ENCODE data around the gene HAO1.
"Not testable (repeated sequence)": the region's sequence is repeated elsewhere in the genome, so short reads cannot be mapped to it uniquely, and the experiment has no call there.

Gene HAO1

DNA sequence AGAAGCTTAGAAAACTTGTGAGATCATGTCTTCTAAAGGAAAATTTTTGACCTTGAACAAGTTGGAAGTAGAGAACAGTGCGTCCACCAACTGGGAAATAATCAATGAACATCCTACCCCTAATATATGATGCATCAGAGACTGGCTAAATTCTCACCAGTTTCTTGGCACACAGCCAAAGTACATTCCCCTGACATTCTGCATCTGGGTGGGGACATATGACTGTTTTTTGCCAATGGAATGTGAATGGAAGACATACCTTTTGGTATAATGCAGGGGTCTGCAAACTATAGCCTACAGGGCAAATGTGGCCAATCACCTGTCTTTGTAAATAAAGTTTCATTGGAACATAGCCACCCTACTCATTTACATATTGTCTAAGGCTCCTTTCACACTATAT, 84.7 kb downstream of the HAO1 start:
- DNase-seq (ENCODE audit: low read depth in 2 of 2) = no peak

DNA sequence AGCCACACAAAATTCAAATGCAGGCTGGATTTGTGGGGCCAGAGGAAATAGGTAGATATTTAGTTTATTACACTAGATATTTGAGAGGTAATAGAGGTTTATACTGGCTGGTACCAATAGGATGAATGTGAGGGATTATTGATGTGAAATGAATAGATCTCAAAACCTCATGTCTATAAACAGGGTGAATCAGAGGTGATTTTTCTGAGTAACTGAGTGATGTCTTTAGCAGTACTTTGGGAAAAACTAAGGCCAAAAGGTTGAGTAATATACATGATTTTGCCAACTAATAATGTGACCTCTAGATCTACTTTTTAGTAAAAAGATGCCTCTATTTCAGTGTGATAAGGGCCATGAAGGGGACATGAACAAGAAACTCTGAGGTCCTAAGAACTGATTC, 86.8 kb downstream of the HAO1 start:
- no peak for DNase-seq (ENCODE audit: low read depth in 2 of 2)

DNA sequence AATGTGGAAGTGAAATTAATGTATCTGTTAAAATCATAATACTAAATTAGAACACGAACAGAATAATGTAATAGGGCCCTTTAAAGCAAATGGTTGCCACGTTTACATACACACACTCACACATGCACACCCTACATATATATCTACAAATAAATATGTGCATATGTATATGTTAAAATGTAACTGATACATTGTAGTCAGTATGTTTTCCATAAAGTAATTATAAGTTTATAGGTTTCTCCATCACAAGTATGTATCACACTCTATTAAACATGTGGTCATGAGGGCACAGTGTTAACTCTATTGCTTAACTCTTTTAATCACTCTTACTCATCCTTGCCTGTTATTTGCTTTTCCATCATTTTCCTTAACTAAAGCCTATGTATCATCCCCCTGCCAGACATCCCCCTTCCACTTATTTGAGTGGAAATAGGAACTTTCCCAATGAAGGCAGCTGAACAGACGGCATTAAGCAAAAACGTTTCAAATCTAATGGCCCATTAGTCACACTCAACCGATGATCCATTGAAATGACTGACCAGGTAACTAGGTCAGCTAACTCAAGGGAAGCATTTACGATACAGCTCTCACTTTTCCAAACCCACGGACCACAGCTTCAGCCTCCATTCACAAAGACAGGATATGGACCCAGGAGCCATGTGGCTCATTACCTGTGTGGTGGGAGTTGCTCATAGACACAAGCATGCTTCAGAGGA, 89.3 kb downstream of the HAO1 start:
- DNase-seq (ENCODE audit: low read depth in 2 of 2) = no peak

DNA sequence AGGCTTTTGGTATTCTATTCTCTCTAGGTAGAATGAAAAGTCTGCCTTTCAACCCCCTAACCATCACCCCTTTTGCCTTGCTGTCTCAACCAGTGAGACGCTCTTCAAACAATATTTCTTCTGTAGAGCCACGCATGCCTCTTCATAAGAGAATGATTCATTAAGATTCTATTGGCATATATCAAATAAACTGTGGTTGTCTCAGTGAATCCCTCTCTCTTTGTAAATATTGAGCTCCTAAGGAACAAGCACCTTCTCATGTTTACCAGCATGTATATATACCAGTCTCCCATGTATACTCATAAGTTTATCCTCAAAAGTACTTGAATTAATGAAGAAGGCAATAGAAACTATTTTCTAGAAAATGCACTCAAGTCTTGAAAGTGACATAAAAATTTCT, 90.6 kb downstream of the HAO1 start:
- no peak for DNase-seq (ENCODE audit: low read depth in 2 of 2)

DNA sequence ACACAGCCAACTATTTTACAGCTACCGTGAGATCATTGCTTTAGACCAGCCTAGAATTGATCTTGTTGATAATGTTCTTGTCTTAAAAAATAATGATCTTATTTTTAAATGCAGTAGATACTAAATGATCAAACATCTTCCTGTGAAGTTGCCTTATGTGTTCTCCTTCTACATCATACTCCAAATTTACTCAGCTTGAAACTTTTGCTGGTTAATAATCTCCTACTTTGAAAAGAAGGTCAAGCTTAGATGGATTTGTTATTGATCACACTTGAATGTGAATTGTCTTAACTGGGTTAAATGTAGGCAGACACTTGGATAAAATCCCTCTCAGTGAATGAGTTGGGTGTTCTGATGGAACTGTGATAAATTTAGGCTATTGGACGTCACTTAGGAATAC, 91.9 kb downstream of the HAO1 start:
- DNase-seq (ENCODE audit: low read depth in 2 of 2) = no peak

DNA sequence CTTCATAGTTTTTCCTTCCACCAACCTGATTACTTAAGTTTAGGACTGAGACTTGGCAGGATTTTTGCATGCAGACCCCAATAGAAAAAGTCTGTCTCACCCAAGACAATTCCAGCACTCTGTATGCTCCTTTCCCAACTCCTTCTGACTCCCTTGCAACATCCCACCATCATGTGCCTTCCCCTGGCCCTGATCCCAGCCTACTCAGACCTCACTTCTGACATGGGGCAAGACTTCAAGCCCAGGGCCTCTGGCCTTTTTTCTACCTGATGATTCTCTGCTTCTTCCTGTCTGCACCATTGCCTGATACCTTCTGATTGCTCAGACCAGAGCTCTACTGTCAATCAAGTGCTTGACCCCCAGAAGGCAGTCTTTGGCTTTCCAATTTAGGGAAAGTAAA, 96.6 kb downstream of the HAO1 start:
- DNase-seq (ENCODE audit: low read depth in 2 of 2) = no peak

DNA sequence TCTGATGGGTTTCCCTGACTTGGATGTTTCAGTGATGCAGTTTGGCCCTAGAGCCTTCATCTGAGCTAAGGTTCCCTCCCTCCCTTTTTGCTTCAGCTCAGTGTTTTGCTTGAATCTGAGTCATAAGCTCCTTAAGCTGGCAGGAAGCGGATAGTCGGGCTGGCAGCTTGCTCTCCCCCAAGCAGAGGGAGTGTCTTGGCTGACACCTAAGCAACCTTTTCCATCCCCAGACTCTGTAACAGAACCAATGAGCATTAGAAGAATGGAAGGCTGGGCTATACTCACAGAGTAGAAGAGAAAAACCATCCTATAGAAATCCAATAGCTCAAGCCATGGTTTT, 98.3 kb downstream of the HAO1 start:
- DNase-seq (ENCODE audit: low read depth in 2 of 2) = no peak

DNA sequence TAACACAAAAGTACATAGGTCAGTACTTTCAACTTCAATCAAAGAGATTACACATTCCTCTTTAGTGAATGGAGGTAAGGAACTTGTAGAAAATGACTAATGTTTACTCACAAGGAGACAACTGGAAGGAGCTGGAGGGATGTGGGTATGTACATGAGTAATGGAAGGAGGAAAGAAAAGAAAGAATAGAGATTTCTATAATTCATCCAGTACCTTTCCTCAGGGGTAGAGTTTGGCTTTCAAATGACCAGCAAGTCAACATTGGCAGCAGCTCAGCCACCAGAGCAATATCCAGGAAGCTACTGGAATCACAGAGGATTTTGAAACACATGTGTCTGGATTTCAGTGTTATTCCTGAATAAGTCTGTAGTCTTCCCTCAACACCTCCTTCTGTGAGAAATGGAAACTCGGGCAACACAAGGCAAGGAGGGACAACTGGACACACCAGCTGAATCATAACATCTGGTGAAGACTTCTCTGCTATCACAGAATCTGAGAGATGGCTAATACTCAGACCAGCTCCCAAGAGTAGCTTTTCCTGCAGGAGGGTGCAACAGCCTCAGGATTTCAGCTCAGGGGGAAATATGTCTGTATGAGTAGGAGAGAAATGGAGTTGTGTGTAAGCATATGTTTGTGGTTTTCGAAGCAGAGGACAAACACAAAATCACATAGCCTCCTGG, 98.8 kb downstream of the HAO1 start:
- DNase-seq (ENCODE audit: low read depth in 2 of 2) = no peak

DNA sequence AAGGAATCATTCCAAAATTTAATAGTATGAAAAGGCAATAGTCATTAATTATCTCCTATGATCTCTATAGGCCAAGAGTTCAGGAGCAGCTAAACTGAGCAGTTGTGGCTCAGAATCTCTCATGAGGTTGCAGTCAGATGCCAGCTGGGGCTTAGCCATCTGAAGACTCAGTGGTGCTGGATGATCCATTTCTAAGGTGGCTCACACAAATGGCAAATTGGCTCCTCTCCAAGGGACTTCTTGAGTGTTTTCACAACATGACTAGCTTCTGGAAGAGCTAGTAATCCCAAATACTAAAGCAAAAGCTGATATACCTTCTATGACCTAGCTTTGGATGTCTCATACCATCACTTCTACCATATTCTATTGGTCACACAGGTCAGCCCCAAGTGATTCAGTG, 104.2 kb downstream of the HAO1 start:
- DNase-seq (ENCODE audit: low read depth in 2 of 2) = no peak

DNA sequence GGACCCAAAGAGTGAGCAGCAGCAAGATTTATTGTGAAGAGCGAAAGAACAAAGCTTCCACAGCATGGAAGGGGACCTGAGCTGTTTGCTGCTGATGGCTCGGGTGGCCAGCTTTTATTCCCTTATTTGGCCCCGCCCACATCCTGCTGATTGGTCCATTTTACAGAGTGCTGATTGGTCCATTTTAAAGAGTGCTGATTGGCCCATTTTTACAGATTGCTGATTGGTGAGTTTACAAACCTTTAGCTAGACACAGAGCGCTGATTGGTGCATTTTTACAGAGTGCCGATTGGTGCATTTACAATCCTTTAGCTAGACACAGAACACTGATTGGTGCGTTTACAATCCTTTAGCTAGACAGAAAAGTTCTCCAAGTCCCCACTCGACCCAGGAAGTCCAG, 105.8 kb downstream of the HAO1 start:
- not testable (repeated sequence) for DNase-seq (ENCODE audit: low read depth in 2 of 2)
